Glutamatergic neuron (in vitro differentiated cells): ENCODE measurements around the gene GXYLT1. TPM values are rescaled to one million over a fixed set of nuclear protein-coding genes. Genes with fewer than 3 reads are reported as not detected.

Source experiments
- DNase-seq: peaks from one replicate; pipeline ENCODE4 v3.0.0; 2022
- H3K27ac Mint-ChIP-seq: one replicate; pipeline ENCODE4 v1.8.0; 2020; ENCODE audit warnings: mild to moderate bottlenecking, mixed read lengths, inconsistent platforms; ENCODE audit not compliant: unreplicated experiment
- H3K27me3 Mint-ChIP-seq: one replicate; pipeline ENCODE4 v1.8.0; 2020; ENCODE audit warnings: mild to moderate bottlenecking, moderate library complexity, mixed read lengths, inconsistent platforms; ENCODE audit not compliant: unreplicated experiment
- H3K36me3 Mint-ChIP-seq: one replicate; pipeline ENCODE4 v1.8.0; 2020; ENCODE audit warnings: mild to moderate bottlenecking, mixed read lengths, inconsistent platforms; ENCODE audit not compliant: unreplicated experiment
- H3K4me1 Mint-ChIP-seq: one replicate; pipeline ENCODE4 v1.8.0; 2020; ENCODE audit warnings: mild to moderate bottlenecking, low read depth, mixed read lengths, inconsistent platforms; ENCODE audit not compliant: unreplicated experiment
- H3K4me3 Mint-ChIP-seq: one replicate; pipeline ENCODE4 v1.8.0; 2020; ENCODE audit warnings: mild to moderate bottlenecking, mixed read lengths, inconsistent platforms; ENCODE audit not compliant: unreplicated experiment
- H3K9me3 Mint-ChIP-seq: one replicate; pipeline ENCODE4 v1.8.0; 2020; ENCODE audit warnings: mild to moderate bottlenecking, moderate library complexity, mixed read lengths, inconsistent platforms; ENCODE audit not compliant: unreplicated experiment
- total RNA-seq: library from RNA; stranded (reverse); fragmentation: NEBNext Ultra II Directional; extraction: Animal tissue kit (Norgen Biotek cat#: 25700); gene quantifications from one replicate; pipeline ENCODE4 v1.2.1, GENCODE V29; 2021; ENCODE audit not compliant: unreplicated experiment
- TF ChIP-seq, protein P1 (sequence below): fragments of 200-600 bp; sonication (generic); IDR thresholded peaks from one replicate; pipeline ENCODE4 v1.5.0; 2021; ENCODE audit not compliant: partially characterized antibody, unreplicated experiment

GXYLT1 gene
- total RNA-seq, 1 donor from 2014 or later: 3.4 TPM

DNA sequence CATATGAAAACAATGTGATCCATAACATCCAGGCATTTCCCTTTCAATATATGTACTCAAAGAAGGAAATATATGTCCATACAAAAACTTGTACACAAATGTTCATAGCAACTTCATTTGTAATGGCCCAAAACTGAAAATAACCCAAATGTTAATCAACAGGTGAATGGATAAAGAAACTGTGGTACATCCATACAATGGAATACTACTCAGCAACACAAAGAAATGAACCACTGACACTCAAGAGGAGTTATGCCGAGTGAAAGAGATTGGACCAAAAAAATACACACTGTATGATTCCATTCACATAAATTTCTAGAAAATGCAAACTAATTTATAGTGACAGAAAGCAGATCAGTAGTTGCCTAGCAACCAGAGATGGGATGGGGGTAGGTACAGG, 30.3 kb upstream of the GXYLT1 start:
- peaks cover 2% of the 10 kb centered on the region for H3K4me1 Mint-ChIP-seq
- TF ChIP-seq, protein P1, sequence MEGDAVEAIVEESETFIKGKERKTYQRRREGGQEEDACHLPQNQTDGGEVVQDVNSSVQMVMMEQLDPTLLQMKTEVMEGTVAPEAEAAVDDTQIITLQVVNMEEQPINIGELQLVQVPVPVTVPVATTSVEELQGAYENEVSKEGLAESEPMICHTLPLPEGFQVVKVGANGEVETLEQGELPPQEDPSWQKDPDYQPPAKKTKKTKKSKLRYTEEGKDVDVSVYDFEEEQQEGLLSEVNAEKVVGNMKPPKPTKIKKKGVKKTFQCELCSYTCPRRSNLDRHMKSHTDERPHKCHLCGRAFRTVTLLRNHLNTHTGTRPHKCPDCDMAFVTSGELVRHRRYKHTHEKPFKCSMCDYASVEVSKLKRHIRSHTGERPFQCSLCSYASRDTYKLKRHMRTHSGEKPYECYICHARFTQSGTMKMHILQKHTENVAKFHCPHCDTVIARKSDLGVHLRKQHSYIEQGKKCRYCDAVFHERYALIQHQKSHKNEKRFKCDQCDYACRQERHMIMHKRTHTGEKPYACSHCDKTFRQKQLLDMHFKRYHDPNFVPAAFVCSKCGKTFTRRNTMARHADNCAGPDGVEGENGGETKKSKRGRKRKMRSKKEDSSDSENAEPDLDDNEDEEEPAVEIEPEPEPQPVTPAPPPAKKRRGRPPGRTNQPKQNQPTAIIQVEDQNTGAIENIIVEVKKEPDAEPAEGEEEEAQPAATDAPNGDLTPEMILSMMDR: no peak
- DNase-seq: no peak
- H3K27me3 Mint-ChIP-seq: peaks cover 6% of the 10 kb centered on the region
- peaks cover 28% of the 10 kb centered on the region for H3K36me3 Mint-ChIP-seq
- peaks cover 14% of the 10 kb centered on the region for H3K9me3 Mint-ChIP-seq
- no peak overlapping the region for H3K4me3 Mint-ChIP-seq
- no peak overlapping the region for H3K27ac Mint-ChIP-seq

DNA sequence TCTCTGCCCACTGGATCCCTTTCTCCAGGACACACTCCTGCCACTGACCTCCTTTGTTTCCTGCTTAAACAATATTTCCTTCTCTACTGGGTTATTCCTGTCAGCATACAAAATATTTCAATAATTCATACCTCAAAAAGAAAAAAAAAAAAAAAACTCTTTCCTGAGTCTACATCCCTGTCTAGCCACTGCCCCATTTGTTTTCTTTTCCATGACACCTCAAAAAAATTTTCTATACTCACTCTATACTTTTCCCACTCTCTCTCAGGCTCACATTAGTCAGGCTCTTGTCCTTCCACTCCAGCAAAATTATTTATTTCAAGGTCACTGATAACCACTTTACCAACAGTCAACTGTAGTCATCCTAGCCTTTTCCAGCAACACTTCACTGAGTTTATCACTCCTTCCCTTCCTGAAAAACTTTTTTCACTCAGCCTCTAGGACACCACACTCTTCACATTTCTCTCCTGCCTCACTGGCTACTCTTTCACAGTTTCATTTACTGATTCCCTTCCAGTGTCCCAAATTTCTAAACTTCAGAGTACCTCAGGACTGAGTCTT, 29.4 kb upstream of the GXYLT1 start:
- TF ChIP-seq, protein P1: no peak
- H3K9me3 Mint-ChIP-seq: peaks cover 14% of the 10 kb centered on the region
- no peak for DNase-seq
- no peak overlapping the region for H3K4me3 Mint-ChIP-seq
- H3K27me3 Mint-ChIP-seq: peaks cover 6% of the 10 kb centered on the region
- no peak overlapping the region for H3K27ac Mint-ChIP-seq
- H3K4me1 Mint-ChIP-seq: peaks cover 2% of the 10 kb centered on the region
- peaks cover 28% of the 10 kb centered on the region for H3K36me3 Mint-ChIP-seq

DNA sequence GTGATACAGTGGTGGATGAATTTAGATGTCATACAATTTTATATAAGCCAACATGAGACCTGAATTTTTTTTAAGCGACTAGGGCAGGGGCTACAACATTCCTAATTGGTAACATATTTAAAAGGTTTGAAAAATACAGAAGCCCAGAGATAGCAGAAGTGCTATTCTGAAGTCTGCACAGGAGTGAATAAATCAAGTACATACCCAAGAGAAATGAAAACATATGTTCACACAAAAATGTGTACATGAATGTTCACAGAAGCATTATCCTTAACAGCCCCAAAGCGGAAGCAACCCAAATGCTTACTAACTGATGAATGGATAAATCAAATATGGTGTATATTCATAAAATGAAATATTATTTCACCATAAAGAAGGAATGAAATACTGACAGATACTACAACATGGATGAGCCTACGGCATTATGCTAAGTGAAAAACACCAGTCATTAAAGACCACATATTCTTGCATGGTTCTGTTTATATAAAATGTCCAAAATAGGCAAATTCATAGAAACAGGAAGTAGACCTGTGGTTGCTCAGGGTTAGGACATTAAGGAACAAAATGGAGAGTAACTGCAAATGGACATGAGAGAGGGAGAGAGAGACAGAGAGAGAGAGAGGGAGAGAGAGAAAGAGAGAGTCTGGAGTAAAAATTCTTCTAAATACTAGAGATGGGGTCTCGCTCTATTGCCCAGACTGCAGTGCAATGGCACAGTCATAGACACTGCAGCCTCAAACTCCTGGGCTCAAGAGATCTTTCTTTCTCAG, 28.0 kb upstream of the GXYLT1 start:
- Mint-ChIP-seq H3K9me3 (peaks cover 14% of the 10 kb centered on the region), H3K4me3 (no peak overlapping the region), H3K4me1 (peaks cover 2% of the 10 kb centered on the region), H3K36me3 (peaks cover 26% of the 10 kb centered on the region), H3K27me3 (peaks cover 6% of the 10 kb centered on the region), H3K27ac (no peak overlapping the region)
- TF ChIP-seq, protein P1: no peak
- no peak for DNase-seq

DNA sequence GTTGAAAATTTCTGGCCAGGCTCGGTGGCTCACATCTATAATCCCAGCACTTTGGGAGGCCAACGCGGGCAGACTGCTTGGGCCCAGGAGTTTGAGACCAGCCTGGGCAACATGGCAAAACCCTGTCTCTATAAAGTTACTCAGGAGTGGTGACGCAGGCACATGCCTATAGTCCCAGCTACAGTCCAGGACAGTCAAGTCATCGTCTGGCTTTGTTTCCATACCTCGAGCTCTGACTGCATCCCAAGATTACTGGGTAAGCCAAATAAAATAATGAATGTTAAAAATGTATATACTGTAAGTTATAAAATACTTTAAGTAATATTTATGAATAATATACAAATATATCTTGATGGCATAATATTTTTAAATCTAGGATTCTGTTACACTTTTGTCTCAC, 23.0 kb upstream of the GXYLT1 start:
- TF ChIP-seq, protein P1: no peak
- H3K27me3 Mint-ChIP-seq: no peaks in the 10 kb centered on the region
- H3K4me1 Mint-ChIP-seq: peaks cover 2% of the 10 kb centered on the region
- no peak overlapping the region for H3K4me3 Mint-ChIP-seq
- peaks cover 3% of the 10 kb centered on the region for H3K9me3 Mint-ChIP-seq
- no peak for DNase-seq
- H3K27ac Mint-ChIP-seq: no peak overlapping the region
- H3K36me3 Mint-ChIP-seq: no peaks in the 10 kb centered on the region

DNA sequence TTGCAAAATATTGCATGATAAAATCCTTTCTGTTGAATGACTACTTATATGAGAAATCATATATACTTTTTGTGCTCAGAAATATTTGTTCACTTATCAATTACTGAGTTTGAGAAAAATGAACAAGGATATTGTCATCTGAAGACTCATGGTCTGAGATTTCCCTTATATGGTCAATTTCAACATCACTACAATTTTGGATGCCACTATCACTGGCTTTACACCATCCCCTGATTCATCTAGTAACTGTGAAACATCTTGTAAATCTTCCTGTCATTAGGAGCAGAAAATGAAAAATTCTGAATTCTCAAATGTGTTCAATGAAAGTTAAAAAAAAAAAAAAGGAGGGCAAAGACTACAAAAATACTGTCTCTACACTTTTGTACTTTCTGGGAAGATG, 21.8 kb upstream of the GXYLT1 start:
- Mint-ChIP-seq H3K27me3 (no peaks in the 10 kb centered on the region), H3K4me1 (no peaks in the 10 kb centered on the region), H3K36me3 (no peaks in the 10 kb centered on the region), H3K4me3 (no peak overlapping the region), H3K27ac (no peak overlapping the region), H3K9me3 (peaks cover 2% of the 10 kb centered on the region)
- TF ChIP-seq, protein P1: no peak
- DNase-seq: no peak
